GM23338 (cell line): ENCODE data around the gene FANCL.

Experiments
- CREB1 ChIP-seq: fragments of 250-450 bp; sonication (Bioruptor Pico); IDR thresholded peaks from 2 replicates; pipeline ENCODE4 v1.5.0; 2020; ENCODE audit warnings: low read depth, mild to moderate bottlenecking, moderate library complexity
- CTCF ChIP-seq, 2 experiments: fragments of 200-600 bp in 1 of 2; sonication (generic) in 1 of 2; conservative IDR thresholded peaks; 2 replicates each; pipeline versions ENCODE4 v1.5.1 to v1.6.1; 2016 to 2017; ENCODE audit warnings: antibody characterized with exemption in 2 of 2, low read depth in 2 of 2, mild to moderate bottlenecking in 2 of 2, moderate library complexity in 1 of 2
- ETS1 ChIP-seq: IDR thresholded peaks from 2 replicates; pipeline ENCODE4 v1.6.1; 2016; ENCODE audit warnings: antibody characterized with exemption
- EZH2 ChIP-seq: fragments of 200-600 bp; sonication (generic); IDR thresholded peaks from one replicate; pipeline ENCODE4 v1.8.0; 2017; ENCODE audit warnings: antibody characterized with exemption, mild to moderate bottlenecking, low read depth; ENCODE audit not compliant: unreplicated experiment
- JUNB ChIP-seq: IDR thresholded peaks from one replicate; pipeline ENCODE4 v1.6.1; 2016; ENCODE audit warnings: antibody characterized with exemption; ENCODE audit not compliant: unreplicated experiment
- POLR2AphosphoS5 ChIP-seq: IDR thresholded peaks from 2 replicates; pipeline ENCODE4 v1.6.1; 2016; ENCODE audit warnings: antibody characterized with exemption, low read depth
- REST ChIP-seq: IDR thresholded peaks from one replicate; pipeline ENCODE4 v1.6.1; 2018; ENCODE audit warnings: antibody characterized with exemption; ENCODE audit not compliant: unreplicated experiment

GRCh38 chr2:58133395-58133794 lies 107.7 kb downstream of the FANCL start:
- no peak for TF ChIP-seq EZH2
- no peak for TF ChIP-seq CTCF (conservative IDR thresholded peaks at IDR 0.05; ENCODE audit: low read depth in 2 of 2)
- no peak for TF ChIP-seq POLR2AphosphoS5
- TF ChIP-seq CREB1 (CRISPR knock-in tag), result no peak
- TF ChIP-seq JUNB, result no peak
- TF ChIP-seq ETS1, result no peak
- TF ChIP-seq REST, result no peak
